Activated CD8-positive, alpha-beta memory T cell treated with anti-CD3 and anti-CD28 coated beads, Interleukin-2, amount 50 U/mL, for 24 hours (primary cell): ENCODE data around the gene ENPP1.
"Not testable (repeated sequence)": the region's sequence is repeated elsewhere in the genome, so short reads cannot be mapped to it uniquely, and the experiment has no call there.

Source experiments
- DNase-seq: peaks from one replicate; pipeline ENCODE4 v3.0.0-alpha.2; 2020; ENCODE audit errors: extremely low read depth

The ENPP1 gene

GRCh38 chr6:131916091-131916796, 108.4 kb downstream of the ENPP1 start:
- not testable (repeated sequence) for DNase-seq

DNA sequence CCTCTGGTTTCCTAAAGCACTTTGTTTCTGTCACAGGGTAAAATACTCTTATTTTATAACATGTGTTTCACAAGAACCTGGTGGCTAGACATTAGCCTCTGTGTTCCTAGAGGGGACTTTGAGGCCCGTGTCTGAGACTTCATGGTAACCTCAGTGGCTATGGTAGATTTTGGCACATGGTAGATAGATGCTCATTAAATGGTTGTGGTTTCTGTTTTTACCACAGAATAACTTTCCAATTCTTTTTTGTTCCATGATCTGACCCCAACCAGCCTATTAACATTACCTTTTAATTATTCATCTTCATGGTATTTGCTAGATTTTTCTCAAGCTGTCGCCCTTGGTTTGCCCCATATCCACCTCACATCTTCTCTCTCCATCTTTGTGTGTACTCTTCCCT, 109.0 kb downstream of the ENPP1 start:
- DNase-seq, result no peak

GRCh38 chr6:131917318-131917717, 109.5 kb downstream of the ENPP1 start:
- DNase-seq, result no peak

GRCh38 chr6:131917763-131918649, 110.2 kb downstream of the ENPP1 start:
- DNase-seq, result no peak

- no peak for DNase-seq
Observed at GRCh38 chr6:131918650-131919355, 111.0 kb downstream of the ENPP1 start.

DNA sequence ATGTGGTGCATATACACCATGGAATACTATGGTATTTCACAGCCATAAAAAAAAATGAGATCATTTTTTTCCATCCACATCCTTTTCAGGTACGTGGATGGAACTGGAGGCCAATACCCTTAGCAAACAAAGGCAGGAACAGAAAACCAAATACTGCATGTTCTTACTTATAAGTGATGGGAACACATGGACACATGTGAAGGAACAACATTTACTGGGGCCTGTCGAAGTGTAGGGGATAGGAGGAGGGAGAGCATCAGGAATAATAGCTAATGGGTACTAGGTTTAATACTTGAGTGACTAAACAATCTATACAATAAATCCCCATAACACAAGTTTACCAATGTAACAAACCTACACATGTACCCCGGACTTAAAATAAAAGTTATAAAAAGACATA, 112.8 kb downstream of the ENPP1 start:
- DNase-seq, result no peak

DNA sequence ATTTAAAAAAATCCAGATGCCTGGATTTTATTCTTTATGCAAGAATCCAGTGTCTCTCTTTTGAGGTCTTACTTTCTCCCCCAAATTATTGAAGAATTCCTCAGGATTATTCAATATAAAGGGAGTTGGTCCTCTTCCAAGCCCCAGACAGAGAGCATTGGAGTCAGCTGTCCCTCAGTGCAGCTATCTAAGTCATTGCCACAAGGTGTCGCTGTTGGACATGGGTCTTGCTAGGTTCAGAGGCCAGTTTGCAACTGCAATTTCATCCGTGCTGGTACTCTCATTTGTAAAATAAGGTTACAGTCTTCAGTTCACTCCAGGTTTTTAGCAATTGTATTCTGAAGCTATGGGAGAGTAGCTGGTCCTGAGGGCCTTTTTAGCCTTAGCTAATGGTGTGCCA, 115.5 kb downstream of the ENPP1 start:
- no peak for DNase-seq

- DNase-seq, result no peak
Observed at GRCh38 chr6:131924881-131925474, 117.2 kb downstream of the ENPP1 start.

GRCh38 chr6:131929264-131929663, 121.4 kb downstream of the ENPP1 start:
- DNase-seq, result no peak

DNA sequence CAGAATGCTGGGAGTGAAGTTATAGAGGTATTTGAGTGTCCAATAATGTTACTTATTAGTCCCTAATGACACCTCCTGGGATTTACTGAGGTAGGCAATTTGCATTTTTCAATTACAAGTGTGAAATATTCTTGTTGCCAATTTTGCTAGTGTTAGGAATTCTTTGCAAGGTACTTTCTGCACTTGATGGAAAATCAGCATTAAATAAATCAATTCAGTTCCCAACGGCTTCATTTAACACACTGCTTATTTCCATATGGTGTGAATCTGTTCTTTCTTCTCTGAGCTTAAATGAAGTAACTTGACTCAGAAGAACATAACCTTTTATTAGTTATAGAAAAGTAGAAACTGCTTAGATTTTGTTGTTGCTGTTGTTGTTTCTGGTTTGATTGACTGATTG, 122.2 kb downstream of the ENPP1 start:
- DNase-seq, result no peak

- DNase-seq, result no peak
Observed at GRCh38 chr6:131931063-131931750, 123.4 kb downstream of the ENPP1 start.

DNA sequence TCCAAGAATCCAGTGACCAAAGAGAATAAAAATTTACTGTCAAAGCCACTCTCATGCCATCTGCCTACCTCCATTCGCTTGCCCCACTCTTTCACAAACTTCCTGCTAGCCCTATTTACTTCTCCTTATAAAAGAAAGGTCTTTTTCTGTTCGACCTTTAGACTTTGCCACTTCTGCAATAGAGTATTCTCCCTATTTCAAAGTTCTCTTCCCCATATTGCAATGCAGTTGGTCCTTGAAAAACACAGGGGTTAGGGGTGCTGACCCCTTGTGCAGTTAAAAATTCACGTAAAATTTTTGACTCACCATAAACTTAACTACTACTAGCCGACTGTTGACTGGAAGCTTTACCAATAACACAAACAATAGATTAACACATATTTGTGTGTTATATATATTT, 128.3 kb downstream of the ENPP1 start:
- no peak for DNase-seq

- DNase-seq, result no peak
Observed at GRCh38 chr6:131937226-131937625, 129.4 kb downstream of the ENPP1 start.

DNA sequence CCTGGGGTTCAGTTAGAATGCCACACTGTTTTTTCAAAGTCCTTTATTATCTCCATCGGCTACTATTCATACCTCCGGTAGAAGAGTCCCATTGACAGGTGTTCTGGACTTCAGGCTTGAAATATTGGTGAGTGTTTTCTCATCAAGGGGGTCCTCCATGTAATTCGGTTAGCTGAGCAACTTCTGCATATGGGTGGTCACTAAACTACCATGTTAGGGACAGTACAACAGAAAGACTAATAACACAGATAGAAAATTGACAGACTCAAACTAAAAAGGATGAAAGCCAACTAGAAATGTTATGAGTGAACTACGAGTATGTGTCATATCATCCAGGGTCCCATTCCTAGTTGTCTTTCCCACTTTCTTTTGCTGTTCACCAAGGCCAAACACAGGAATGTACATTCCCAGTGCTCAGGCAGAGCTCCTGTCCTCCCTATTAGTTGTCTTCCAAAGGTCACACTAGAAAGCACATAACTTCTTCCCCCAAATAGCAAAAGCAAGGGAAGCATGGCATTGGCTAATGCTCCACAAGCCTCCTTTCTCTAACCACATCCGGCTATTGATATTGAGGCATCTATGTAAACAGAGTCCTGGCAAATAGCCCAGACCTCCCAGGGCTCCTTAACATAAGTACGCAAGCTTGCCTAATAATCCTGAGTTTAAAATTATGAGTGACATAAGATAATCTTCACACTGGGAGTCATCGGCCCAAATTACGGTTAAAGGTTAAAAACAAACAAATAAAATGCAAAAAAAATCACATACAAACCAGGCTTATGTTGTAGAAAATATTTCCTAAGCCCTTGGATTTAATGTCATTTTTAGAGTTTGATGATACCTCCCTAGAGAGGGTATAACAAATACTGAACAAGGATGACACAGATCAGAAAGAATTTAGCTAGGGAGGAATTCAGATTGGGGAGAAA, 130.1 kb downstream of the ENPP1 start:
- no peak for DNase-seq
